A549 (cell line): ENCODE results near the gene MAP3K4. TPM values are rescaled to one million over a fixed set of nuclear protein-coding genes. Genes with fewer than 3 reads are reported as not detected.
"Not testable (repeated sequence)": the region's sequence is repeated elsewhere in the genome, so short reads cannot be mapped to it uniquely, and the experiment has no call there.

Source experiments
- ATAC-seq, 2 experiments: fragments of 200-7000 bp in 1 of 2; fragments of >200 bp in 1 of 2; cut with Nextera tagmentation in 1 of 2; cut with Tn5 transposase in 1 of 2; 3 replicates each; pipeline versions ENCODE4 v1.8.0 to v1.9.1; 2018 to 2020; ENCODE audit warnings: mild to moderate bottlenecking in 1 of 2, moderate library complexity in 1 of 2
- CTCF ChIA-PET: fragments of 300-600 bp; sonication (Branson Sonifier 250); formaldehyde crosslinking; extraction: SDS; loops from one replicate; lab custom pipeline; 2021; ENCODE audit warnings: antibody characterized with exemption, inconsistent platforms; lab: Yijun Ruan, JAX
- POLR2A ChIA-PET: fragments of 350-600 bp; formaldehyde crosslinking; extraction: SDS; loops from one replicate; lab custom pipeline; 2021; ENCODE audit warnings: antibody characterized with exemption, inconsistent platforms; lab: Yijun Ruan, JAX
- DNase-seq, 2 experiments: peaks; one replicate each; pipeline versions ENCODE4 v3.0.0 to v3.0.0-alpha.2; 2011 to 2016; ENCODE audit warnings: low read depth in 1 of 2, low spot score in 1 of 2
- FAIRE-seq: peaks from 2 replicates; lab custom pipeline; 2011; peaks lifted over from hg19 to GRCh38; lab: Jason Lieb, UNC
- H3K27ac ChIP-seq, 2 experiments: fragments of >200 bp; sonication (Bioruptor Twin); formaldehyde crosslinking; 3 replicates each; pipeline ENCODE4 v1.5.1; 2016 to 2017
- H3K4me1 ChIP-seq: fragments of >200 bp; sonication (Bioruptor Twin); formaldehyde crosslinking; 3 replicates; pipeline ENCODE4 v1.6.1; 2016
- H3K4me2 ChIP-seq: fragments of >200 bp; sonication (Bioruptor Twin); formaldehyde crosslinking; 3 replicates; pipeline ENCODE4 v1.6.1; 2016
- H3K4me3 ChIP-seq: fragments of >200 bp; sonication (Bioruptor Twin); formaldehyde crosslinking; 3 replicates; pipeline ENCODE4 v1.5.1; 2016
- H3K9me3 ChIP-seq: fragments of >200 bp; sonication (Bioruptor Twin); formaldehyde crosslinking; 3 replicates; pipeline ENCODE4 v1.6.1; 2016
- CBX2 ChIP-seq: fragments of 200-600 bp; sonication (generic); IDR thresholded peaks from 2 replicates; pipeline ENCODE4 v1.6.1; 2016; ENCODE audit warnings: low read depth, mild to moderate bottlenecking, borderline replicate concordance
- CEBPB ChIP-seq, 2 experiments: fragments of >200 bp in 1 of 2; sonication (Bioruptor Twin) in 1 of 2; formaldehyde crosslinking in 1 of 2; IDR thresholded peaks; 2 replicates each; pipeline ENCODE4 v1.6.1; 2012 to 2016
- CHD2 ChIP-seq: fragments of 150-350 bp; IDR thresholded peaks from 2 replicates; pipeline ENCODE4 v1.6.1; 2014; ENCODE audit warnings: low read length; ENCODE audit not compliant: partially characterized antibody
- CHD4 ChIP-seq: fragments of 200-600 bp; sonication (generic); IDR thresholded peaks from 2 replicates; pipeline ENCODE4 v1.6.1; 2016; ENCODE audit warnings: antibody characterized with exemption, mild to moderate bottlenecking, borderline replicate concordance
- EHF ChIP-seq: fragments of 250-450 bp; sonication (Bioruptor Pico); IDR thresholded peaks from 2 replicates; pipeline ENCODE4 v1.5.0; 2020; ENCODE audit warnings: mild to moderate bottlenecking
- ELK1 ChIP-seq: fragments of 150-350 bp; IDR thresholded peaks from 2 replicates; pipeline ENCODE4 v1.6.1; 2014; ENCODE audit warnings: low read depth, mild to moderate bottlenecking, low read length
- GATA3 ChIP-seq: IDR thresholded peaks from 2 replicates; pipeline ENCODE4 v1.6.1; 2012; ENCODE audit warnings: borderline replicate concordance
- KDM1A ChIP-seq: fragments of 200-600 bp; sonication (generic); IDR thresholded peaks from 2 replicates; pipeline ENCODE4 v1.6.1; 2016; ENCODE audit warnings: low read depth, mild to moderate bottlenecking
- KDM5A ChIP-seq: fragments of 200-600 bp; sonication (generic); IDR thresholded peaks from 2 replicates; pipeline ENCODE4 v1.6.1; 2016; ENCODE audit warnings: antibody characterized with exemption, mild to moderate bottlenecking
- MAZ ChIP-seq: fragments of 150-350 bp; IDR thresholded peaks from 2 replicates; pipeline ENCODE4 v1.6.1; 2014; ENCODE audit warnings: antibody characterized with exemption, low read depth, low read length, borderline replicate concordance
- NFE2L2 ChIP-seq: fragments of 150-350 bp; conservative IDR thresholded peaks from 2 replicates; pipeline ENCODE4 v1.6.1; 2014; ENCODE audit warnings: low read length
- NR3C1 ChIP-seq: fragments of >200 bp; sonication (Bioruptor Twin); formaldehyde crosslinking; IDR thresholded peaks from 3 replicates; pipeline ENCODE4 v1.6.1; 2017
- RARB ChIP-seq: fragments of 250-450 bp; sonication (Bioruptor Pico); IDR thresholded peaks from 2 replicates; pipeline ENCODE4 v1.8.0; 2021; ENCODE audit warnings: mild to moderate bottlenecking, moderate library complexity
- RFX5 ChIP-seq: fragments of 450-650 bp; IDR thresholded peaks from 2 replicates; pipeline ENCODE4 v1.7.1; 2014; ENCODE audit warnings: antibody characterized with exemption, mild to moderate bottlenecking, moderate library complexity
- TP53 ChIP-seq: fragments of 250-450 bp; sonication (Bioruptor Pico); IDR thresholded peaks from 2 replicates; pipeline ENCODE4 v1.5.0; 2021; ENCODE audit warnings: mild to moderate bottlenecking, moderate library complexity
- ZC3H11A ChIP-seq: fragments of 450-650 bp; IDR thresholded peaks from 2 replicates; pipeline ENCODE4 v1.6.1; 2014; ENCODE audit warnings: antibody characterized with exemption, mild to moderate bottlenecking
- ZNF302 ChIP-seq: fragments of 250-450 bp; sonication (Bioruptor Pico); IDR thresholded peaks from 2 replicates; pipeline ENCODE4 v1.9.0; 2021; ENCODE audit warnings: inconsistent platforms, mild to moderate bottlenecking, moderate library complexity
- WGBS: methylation state at CpG from one replicate; pipeline ENCODE4 v1.1.6; 2017; ENCODE audit errors: missing lambda C conversion rate; 5-methylcytosine and 5-hydroxymethylcytosine counted together
- polyA plus RNA-seq, 4 experiments: library from polyadenylated mRNA; depleted of rRNA in 3 of 4; stranded (reverse); fragments of >200 nt; fragmentation: RNase III in 1 of 4; extraction: RNeasy Plus Mini Kit Qiagen cat#74134 plus additional on column Dnase treatment in 1 of 4; gene quantifications; 2 replicates in 3 of 4; 3 replicates in 1 of 4; pipeline ENCODE4 v1.2.3, GENCODE V29; 2011 to 2017
- TF ChIP-seq, protein P1 (sequence below): fragments of 200-600 bp; sonication (generic); IDR thresholded peaks from 2 replicates; pipeline ENCODE4 v1.6.1; 2016; ENCODE audit warnings: antibody characterized with exemption, mild to moderate bottlenecking, moderate library complexity

MAP3K4 gene
- polyA plus RNA-seq, 2 of the 4 experiments (the other 2 are of a cell fraction) = 7.3 to 13.4 TPM

- 17% methylated on average over 1 of the region's 1 CpG for WGBS
- ChIA-PET POLR2A (no interaction called here), CTCF (interaction anchor here (0.7 to 2.9 kb wide), 5 partner anchors 14 to 146 kb away, joined by 3 to 10 read pairs (median 3); no protein-coding TSS in a partner anchor)
- H3K4me1 ChIP-seq = no peaks in the 10 kb centered on the region
- ATAC-seq = no peak
- DNase-seq = no peak
- H3K4me2 ChIP-seq = no peak overlapping the region
- H3K4me3 ChIP-seq = no peak overlapping the region
- no peak for FAIRE-seq
- no peak overlapping the region for H3K27ac ChIP-seq
- TF ChIP-seq ELK1 (no peak), GATA3 (no peak), ZC3H11A (no peak), EHF (no peak), CBX2 (no peak), NR3C1 (no peak), MAZ (no peak), CEBPB (IDR thresholded peaks at IDR 0.05) (no peak), RFX5 (no peak), ZNF302 (CRISPR knock-in tag) (no peak), NFE2L2 (no peak)
- TF ChIP-seq, protein P1, sequence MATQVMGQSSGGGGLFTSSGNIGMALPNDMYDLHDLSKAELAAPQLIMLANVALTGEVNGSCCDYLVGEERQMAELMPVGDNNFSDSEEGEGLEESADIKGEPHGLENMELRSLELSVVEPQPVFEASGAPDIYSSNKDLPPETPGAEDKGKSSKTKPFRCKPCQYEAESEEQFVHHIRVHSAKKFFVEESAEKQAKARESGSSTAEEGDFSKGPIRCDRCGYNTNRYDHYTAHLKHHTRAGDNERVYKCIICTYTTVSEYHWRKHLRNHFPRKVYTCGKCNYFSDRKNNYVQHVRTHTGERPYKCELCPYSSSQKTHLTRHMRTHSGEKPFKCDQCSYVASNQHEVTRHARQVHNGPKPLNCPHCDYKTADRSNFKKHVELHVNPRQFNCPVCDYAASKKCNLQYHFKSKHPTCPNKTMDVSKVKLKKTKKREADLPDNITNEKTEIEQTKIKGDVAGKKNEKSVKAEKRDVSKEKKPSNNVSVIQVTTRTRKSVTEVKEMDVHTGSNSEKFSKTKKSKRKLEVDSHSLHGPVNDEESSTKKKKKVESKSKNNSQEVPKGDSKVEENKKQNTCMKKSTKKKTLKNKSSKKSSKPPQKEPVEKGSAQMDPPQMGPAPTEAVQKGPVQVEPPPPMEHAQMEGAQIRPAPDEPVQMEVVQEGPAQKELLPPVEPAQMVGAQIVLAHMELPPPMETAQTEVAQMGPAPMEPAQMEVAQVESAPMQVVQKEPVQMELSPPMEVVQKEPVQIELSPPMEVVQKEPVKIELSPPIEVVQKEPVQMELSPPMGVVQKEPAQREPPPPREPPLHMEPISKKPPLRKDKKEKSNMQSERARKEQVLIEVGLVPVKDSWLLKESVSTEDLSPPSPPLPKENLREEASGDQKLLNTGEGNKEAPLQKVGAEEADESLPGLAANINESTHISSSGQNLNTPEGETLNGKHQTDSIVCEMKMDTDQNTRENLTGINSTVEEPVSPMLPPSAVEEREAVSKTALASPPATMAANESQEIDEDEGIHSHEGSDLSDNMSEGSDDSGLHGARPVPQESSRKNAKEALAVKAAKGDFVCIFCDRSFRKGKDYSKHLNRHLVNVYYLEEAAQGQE = no peak
- H3K9me3 ChIP-seq = no peaks in the 10 kb centered on the region
Measured at GRCh38 chr6:160971171-160971570, 20.4 kb upstream of the MAP3K4 start.

DNA sequence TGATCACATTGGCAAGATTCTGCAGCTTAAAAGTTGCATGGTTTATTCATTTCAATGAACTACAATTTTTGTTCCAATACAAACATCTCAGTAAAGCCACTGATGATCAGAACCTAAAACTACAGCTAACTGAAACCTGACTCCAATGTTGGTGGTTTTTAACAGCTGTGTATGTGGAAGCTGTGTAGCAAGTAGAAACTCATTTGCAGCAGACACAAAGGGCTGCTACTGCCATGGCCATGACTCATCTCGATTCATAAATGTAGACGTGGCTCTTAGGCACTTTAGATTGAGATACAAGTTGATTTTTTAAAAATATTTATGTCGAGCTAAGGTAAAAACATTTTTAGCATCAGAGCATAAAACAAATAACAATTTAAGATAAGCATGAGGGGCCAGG is 19.5 kb upstream of the MAP3K4 start:
- no peak for ATAC-seq
- no peak for DNase-seq
- Histone ChIP-seq H3K4me3 (no peak overlapping the region), H3K27ac (no peak overlapping the region), H3K9me3 (no peaks in the 10 kb centered on the region), H3K4me2 (no peak overlapping the region), H3K4me1 (no peaks in the 10 kb centered on the region)
- no peak for TF ChIP-seq KDM5A
- no peak for TF ChIP-seq TP53 (CRISPR knock-in tag)
- TF ChIP-seq CHD2 = no peak
- TF ChIP-seq MAZ = no peak
- TF ChIP-seq CHD4 = no peak
- TF ChIP-seq KDM1A = no peak
- no peak for TF ChIP-seq GATA3
- TF ChIP-seq NFE2L2 = no peak
- TF ChIP-seq RARB = no peak
- FAIRE-seq = no peak
- 14% methylated on average over 3 of the region's 3 CpGs for WGBS
- CTCF ChIA-PET = interaction anchor here (0.8 to 1.5 kb wide), 4 partner anchors 15 to 21 kb away, joined by 3 read pairs; no protein-coding TSS in a partner anchor
- POLR2A ChIA-PET = no interaction called here

DNA sequence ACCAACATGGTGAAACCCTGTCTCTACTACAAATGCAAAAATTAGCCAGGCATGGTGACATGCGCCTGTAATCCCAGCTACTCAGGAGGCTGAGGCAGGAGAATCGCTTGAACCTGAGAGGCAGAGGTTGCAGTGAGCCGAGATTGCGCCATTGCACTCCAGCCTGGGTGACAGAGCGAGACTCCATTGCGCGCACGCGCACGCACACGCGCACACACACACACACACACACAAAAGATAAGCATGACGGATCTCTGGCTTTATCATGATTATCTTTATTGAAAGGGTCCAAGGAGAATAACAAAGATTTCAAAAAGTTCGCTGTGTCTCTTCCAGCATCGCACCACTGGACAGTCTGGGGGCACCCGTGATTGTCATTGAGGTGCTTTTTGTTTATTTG is 19.0 kb upstream of the MAP3K4 start:
- 85% methylated on average over 16 of the region's 16 CpGs for WGBS
- DNase-seq, POLR2A ChIA-PET, H3K9me3 ChIP-seq, H3K4me3 ChIP-seq, H3K27ac ChIP-seq, ATAC-seq, FAIRE-seq, H3K4me1 ChIP-seq, H3K4me2 ChIP-seq: not testable (repeated sequence)
- CTCF ChIA-PET = interaction anchor here (0.9 to 1.2 kb wide), 2 partner anchors 16 to 20 kb away, joined by 3 read pairs; no protein-coding TSS in a partner anchor
